Measurements from ENCODE around the gene BHLHE41. TPM values are rescaled to one million over a fixed set of nuclear protein-coding genes. Genes with fewer than 3 reads are reported as not detected.

BHLHE41 gene
- polyA plus RNA-seq, 1 experiment, result 5.3 TPM

- ChIA-PET CTCF (interaction anchor here (1.0 kb wide), 1 partner anchor 18 kb away, joined by 3 read pairs; no protein-coding TSS in a partner anchor), POLR2A (no interaction called here)
- no peak for DNase-seq (ENCODE audit: low read depth)
- Histone ChIP-seq H3K4me3 (ENCODE audit: low read depth, low read length) (no peak overlapping the region), H3K36me3 (ENCODE audit: control insufficient read depth, insufficient read depth, low read length) (no peaks in the 10 kb centered on the region), H3K27me3 (ENCODE audit: control insufficient read depth, insufficient read depth, low read length) (peaks cover 5% of the 10 kb centered on the region)
- TF ChIP-seq, protein P1, sequence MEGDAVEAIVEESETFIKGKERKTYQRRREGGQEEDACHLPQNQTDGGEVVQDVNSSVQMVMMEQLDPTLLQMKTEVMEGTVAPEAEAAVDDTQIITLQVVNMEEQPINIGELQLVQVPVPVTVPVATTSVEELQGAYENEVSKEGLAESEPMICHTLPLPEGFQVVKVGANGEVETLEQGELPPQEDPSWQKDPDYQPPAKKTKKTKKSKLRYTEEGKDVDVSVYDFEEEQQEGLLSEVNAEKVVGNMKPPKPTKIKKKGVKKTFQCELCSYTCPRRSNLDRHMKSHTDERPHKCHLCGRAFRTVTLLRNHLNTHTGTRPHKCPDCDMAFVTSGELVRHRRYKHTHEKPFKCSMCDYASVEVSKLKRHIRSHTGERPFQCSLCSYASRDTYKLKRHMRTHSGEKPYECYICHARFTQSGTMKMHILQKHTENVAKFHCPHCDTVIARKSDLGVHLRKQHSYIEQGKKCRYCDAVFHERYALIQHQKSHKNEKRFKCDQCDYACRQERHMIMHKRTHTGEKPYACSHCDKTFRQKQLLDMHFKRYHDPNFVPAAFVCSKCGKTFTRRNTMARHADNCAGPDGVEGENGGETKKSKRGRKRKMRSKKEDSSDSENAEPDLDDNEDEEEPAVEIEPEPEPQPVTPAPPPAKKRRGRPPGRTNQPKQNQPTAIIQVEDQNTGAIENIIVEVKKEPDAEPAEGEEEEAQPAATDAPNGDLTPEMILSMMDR (IDR thresholded peaks at IDR 0.05; ENCODE audit: insufficient read depth, low read depth, low read length), result no peak
Observed at GRCh38 chr12:26130728-26131127, 5.9 kb upstream of the BHLHE41 start.

- TF ChIP-seq, protein P1 (IDR thresholded peaks at IDR 0.05; ENCODE audit: insufficient read depth, low read depth, low read length), result no peak
- POLR2A ChIA-PET, result no interaction called here
- H3K36me3 ChIP-seq (ENCODE audit: control insufficient read depth, insufficient read depth, low read length), result no peaks in the 10 kb centered on the region
- CTCF ChIA-PET, result interaction anchor here (0.8 to 1.8 kb wide), 3 partner anchors 9 to 25 kb away, joined by 3 to 6 read pairs (median 4); no protein-coding TSS in a partner anchor
- H3K27me3 ChIP-seq (ENCODE audit: control insufficient read depth, insufficient read depth, low read length), result peaks cover 5% of the 10 kb centered on the region
- no peak for DNase-seq (ENCODE audit: low read depth)
- no peak overlapping the region for H3K4me3 ChIP-seq (ENCODE audit: low read depth, low read length)
Observed at GRCh38 chr12:26128168-26128567, 3.3 kb upstream of the BHLHE41 start.

DNA sequence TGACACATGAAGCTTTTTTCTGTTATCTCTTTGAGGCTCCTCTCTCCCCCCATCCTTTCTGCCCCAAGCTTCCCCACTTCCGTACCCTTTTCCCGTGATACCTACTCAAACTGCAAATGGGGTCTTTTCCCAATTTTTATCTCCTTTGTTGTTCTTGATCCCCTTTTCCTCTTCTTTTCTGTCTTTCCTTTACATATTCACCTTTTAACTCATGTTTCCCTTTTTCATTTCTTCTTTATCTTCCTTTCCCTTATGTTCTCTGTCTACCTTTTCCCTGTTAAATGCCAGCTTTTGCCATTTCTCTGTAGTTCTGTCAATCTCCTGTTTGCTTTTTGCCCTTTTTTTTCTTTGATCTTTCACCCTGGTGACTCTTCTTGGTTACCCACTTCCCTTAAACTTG, 2.6 kb upstream of the BHLHE41 start:
- H3K4me3 ChIP-seq (ENCODE audit: low read depth, low read length), result no peak overlapping the region
- DNase-seq (ENCODE audit: low read depth), result no peak
- no peaks in the 10 kb centered on the region for H3K36me3 ChIP-seq (ENCODE audit: control insufficient read depth, insufficient read depth, low read length)
- TF ChIP-seq, protein P1 (IDR thresholded peaks at IDR 0.05; ENCODE audit: insufficient read depth, low read depth, low read length), result no peak
- POLR2A ChIA-PET, result no interaction called here
- CTCF ChIA-PET, result interaction anchor here (0.9 to 1.8 kb wide), 5 partner anchors 8 to 306 kb away, joined by 3 to 6 read pairs (median 3); no protein-coding TSS in a partner anchor
- peaks cover 5% of the 10 kb centered on the region for H3K27me3 ChIP-seq (ENCODE audit: control insufficient read depth, insufficient read depth, low read length)

DNA sequence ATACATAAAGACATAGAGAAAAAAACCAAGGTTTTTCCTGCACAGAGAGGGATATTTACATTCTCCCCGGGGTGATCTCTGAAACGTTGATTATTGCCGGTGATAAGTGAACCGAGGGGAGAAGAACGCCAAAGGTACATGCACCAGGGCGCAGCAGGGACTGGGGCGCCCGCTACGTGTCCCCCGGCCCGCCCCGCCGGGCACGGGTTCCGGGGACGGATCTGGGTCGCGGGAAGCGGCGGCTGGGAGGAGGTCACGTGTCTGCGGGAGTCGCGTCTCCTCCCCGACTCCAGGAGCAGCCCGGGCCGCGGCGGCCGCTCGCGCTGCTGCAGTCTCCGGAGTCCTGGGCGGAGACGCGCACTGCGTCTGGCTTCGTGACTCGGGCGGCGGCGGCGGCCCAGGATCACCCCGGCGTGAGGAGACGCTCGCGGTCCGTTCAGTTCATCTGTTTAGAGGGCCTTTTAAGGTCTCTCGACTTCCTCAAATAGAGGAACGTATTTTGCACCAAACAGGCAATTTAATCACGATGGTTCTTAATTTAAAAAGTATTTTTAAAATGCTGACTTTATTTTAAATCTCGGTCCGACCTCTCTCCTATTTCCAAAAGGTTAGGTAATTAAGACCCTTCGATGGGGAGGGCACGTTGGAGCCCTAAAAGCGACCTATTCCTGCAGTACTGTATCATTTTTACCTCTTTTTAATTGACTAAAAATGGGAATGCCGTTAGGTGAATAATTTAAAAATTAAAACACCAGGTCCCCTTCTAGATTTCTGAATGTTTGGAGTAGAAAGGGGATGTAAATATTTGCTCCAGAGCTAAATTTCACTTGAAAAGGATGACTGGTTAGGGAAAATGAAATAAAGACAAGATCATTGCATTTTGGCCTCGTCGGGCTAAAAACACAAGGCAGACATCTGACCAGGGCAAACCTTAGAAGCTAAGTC, 1.8 kb upstream of the BHLHE41 start:
- POLR2A ChIA-PET, result no interaction called here

More for the DNA sequence above, 1.8 kb upstream of the BHLHE41 start:
- CTCF ChIA-PET, result interaction anchor here (0.9 to 1.8 kb wide), 5 partner anchors 7 to 307 kb away, joined by 3 to 6 read pairs (median 3); no protein-coding TSS in a partner anchor
- H3K27me3 ChIP-seq (ENCODE audit: control insufficient read depth, insufficient read depth, low read length), result peaks cover 1% of the 10 kb centered on the region; the same call in 1 of the 2 replicates
- TF ChIP-seq, protein P1 (IDR thresholded peaks at IDR 0.05; ENCODE audit: insufficient read depth, low read depth, low read length), result no peak
- no peak for DNase-seq (ENCODE audit: low read depth)
- H3K36me3 ChIP-seq (ENCODE audit: control insufficient read depth, insufficient read depth, low read length), result no peaks in the 10 kb centered on the region
- peak overlapping the region; percentile 67 for H3K4me3 ChIP-seq (ENCODE audit: low read depth, low read length)
